Activated naive CD4-positive, alpha-beta T cell treated with anti-CD3 and anti-CD28 coated beads, Interleukin-2, amount 50 U/mL, for 72 hours (primary cell): Measurements from ENCODE around the gene DDX47. TPM values are rescaled to one million over a fixed set of nuclear protein-coding genes. Genes with fewer than 3 reads are reported as not detected.

Experiments
- ATAC-seq, 2 donors: fragments of 150-1000 bp; cut with Tn5 transposase; 2 replicates each; pipeline ENCODE4 v1.10.0; 2021; ENCODE audit warnings: mild to moderate bottlenecking in 2 of 2, moderate library complexity in 2 of 2
- DNase-seq, 2 donors: peaks; one replicate each; pipeline ENCODE4 v3.0.0; 2021 to 2022; ENCODE audit warnings: low spot score in 2 of 2
- H3K27ac Mint-ChIP-seq, 2 donors: one replicate each; pipeline ENCODE4 v1.8.0; 2022; ENCODE audit warnings: mild to moderate bottlenecking in 2 of 2, mixed read lengths in 2 of 2
- H3K36me3 Mint-ChIP-seq, 2 donors: one replicate each; pipeline ENCODE4 v1.8.0; 2022; ENCODE audit warnings: mixed read lengths in 2 of 2
- H3K9me3 Mint-ChIP-seq, 2 donors: one replicate each; pipeline ENCODE4 v1.8.0; 2022; ENCODE audit warnings: mixed read lengths in 2 of 2
- total RNA-seq, 2 donors: library from RNA; stranded (reverse); gene quantifications; one replicate each; pipeline ENCODE4 v1.2.3, GENCODE V29; 2022

DDX47 gene
- 100 to 1,000 TPM in 1 of 2 donors, 10 to 100 TPM in 1; 94.7 to 109 TPM for total RNA-seq

- H3K36me3 Mint-ChIP-seq, result peaks cover 24 to 25% of the 10 kb centered on the region in 2 donors
- H3K27ac Mint-ChIP-seq, result peak within 1 kb of the TSS; percentile 97 to 98
- H3K9me3 Mint-ChIP-seq, result no peaks in the 10 kb centered on the region
- DNase-seq (peak; percentile 95 to 99), ATAC-seq (peak; percentile 93 to 96)
Measured at GRCh38 chr12:12813120-12814101, at the start of gene DDX47. TSS of gene DDX47 (plus strand) at chr12:12813346. CDS start at chr12:12813368, 22 bp downstream.

GRCh38 chr12:12764824-12765223 lies 48.3 kb upstream of the DDX47 start:
- no peak for ATAC-seq
- peaks cover 6 to 7% of the 10 kb centered on the region in 2 donors for H3K36me3 Mint-ChIP-seq

DNA sequence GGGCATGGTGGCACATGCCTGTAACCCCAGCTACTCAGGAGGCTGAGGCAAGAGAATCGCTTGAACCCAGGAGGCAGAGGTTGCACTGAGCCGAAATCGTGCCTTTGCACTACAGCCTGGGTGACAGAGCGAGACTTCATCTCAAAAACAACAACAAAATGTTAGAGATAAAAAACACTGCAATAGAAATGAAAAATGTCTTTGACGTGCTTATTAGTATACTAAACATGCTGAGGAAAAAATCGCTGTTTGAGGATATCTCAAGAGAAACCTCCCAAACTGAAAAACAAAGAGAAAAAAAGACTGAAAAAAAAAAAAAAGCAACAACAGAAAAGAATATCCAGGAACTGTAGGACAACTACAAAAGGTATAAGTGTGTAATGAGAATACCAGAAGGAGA lies 42.9 kb upstream of the DDX47 start:
- no peak overlapping the region for H3K27ac Mint-ChIP-seq
- DNase-seq, result no peak
- H3K36me3 Mint-ChIP-seq, result no peaks in the 10 kb centered on the region
- no peak for ATAC-seq
- H3K9me3 Mint-ChIP-seq, result peaks cover 4 to 11% of the 10 kb centered on the region in 2 donors

More at GRCh38 chr12:12764824-12765223, 48.3 kb upstream of the DDX47 start:
- no peak overlapping the region for H3K27ac Mint-ChIP-seq
- H3K9me3 Mint-ChIP-seq, result peaks cover 0 to 7% of the 10 kb centered on the region in 2 donors
- no peak for DNase-seq

GRCh38 chr12:12774791-12775190 lies 38.4 kb upstream of the DDX47 start:
- Mint-ChIP-seq H3K27ac (no peak overlapping the region), H3K9me3 (peaks cover 4 to 9% of the 10 kb centered on the region in 2 donors), H3K36me3 (no peaks in the 10 kb centered on the region)
- ATAC-seq, result no peak
- no peak for DNase-seq

DNA sequence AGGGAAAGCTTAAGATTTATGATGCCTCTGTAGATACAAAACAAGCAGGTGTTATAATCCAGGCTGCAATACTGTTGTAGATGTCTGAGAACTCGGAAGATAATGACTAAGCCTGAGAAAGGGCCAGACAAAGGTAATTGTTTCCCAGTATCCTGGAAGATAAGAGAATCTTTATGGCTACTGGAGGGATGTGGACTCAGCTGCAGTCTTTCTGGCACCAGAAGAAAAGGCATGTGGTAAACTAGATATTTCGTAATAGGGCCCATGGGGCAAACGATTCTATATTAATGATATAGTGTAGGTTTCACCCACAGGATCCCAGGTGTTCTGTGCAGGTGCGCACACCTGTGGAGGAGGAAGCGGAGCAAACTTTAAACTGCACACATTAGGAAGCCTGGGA lies 36.9 kb upstream of the DDX47 start:
- ATAC-seq (no peak), DNase-seq (no peak)
- Mint-ChIP-seq H3K27ac (no peak overlapping the region), H3K36me3 (no peaks in the 10 kb centered on the region), H3K9me3 (peaks cover 4 to 6% of the 10 kb centered on the region in 2 donors)

GRCh38 chr12:12777092-12777491 lies 36.1 kb upstream of the DDX47 start:
- Mint-ChIP-seq H3K36me3 (no peaks in the 10 kb centered on the region), H3K9me3 (peaks cover 4 to 6% of the 10 kb centered on the region in 2 donors), H3K27ac (no peak overlapping the region)
- DNase-seq, result no peak
- no peak for ATAC-seq

DNA sequence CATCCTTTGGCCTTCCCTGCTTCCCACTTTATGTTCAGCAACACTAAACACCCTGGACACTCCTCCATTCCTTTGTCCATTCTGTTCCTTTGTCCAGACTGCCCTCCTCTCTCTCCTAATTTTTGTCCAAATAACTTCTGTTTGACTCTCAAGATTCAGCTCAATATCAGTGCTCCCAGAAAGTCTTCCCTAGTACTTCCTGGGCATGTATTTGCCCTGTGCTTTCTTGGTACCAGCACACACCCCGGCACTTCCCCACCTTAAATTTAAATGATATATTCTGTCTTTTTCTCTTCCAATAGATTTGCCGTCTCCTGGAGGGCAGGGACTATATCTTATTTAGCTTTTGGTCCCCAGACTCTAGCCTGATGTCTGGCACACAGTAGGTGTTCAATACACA lies 34.1 kb upstream of the DDX47 start:
- H3K27ac Mint-ChIP-seq, result peak overlapping the region in 1 of 2 donors; percentile 38
- DNase-seq (no peak), ATAC-seq (no peak)
- no peaks in the 10 kb centered on the region for H3K9me3 Mint-ChIP-seq
- no peaks in the 10 kb centered on the region for H3K36me3 Mint-ChIP-seq

DNA sequence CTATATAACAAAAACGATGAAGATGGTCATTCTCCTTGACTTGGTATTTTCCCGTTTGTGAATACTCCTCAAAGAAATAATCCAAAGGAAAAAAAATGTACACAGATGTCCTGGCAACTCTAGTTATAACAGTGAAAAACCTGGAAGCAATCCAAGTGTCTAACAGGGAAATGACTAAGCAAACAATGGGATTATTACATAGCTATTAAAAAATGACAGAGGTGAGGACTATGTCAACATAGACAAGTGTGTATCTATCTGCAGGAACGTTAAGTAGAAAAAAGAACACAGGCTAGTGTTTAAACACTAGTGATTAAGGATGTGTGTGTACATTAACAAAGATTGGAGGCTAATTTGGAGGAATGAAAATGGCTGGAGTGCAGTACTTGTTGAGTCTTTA lies 33.6 kb upstream of the DDX47 start:
- Mint-ChIP-seq H3K27ac (no peak overlapping the region), H3K36me3 (no peaks in the 10 kb centered on the region), H3K9me3 (no peaks in the 10 kb centered on the region)
- ATAC-seq, result no peak
- no peak for DNase-seq

DNA sequence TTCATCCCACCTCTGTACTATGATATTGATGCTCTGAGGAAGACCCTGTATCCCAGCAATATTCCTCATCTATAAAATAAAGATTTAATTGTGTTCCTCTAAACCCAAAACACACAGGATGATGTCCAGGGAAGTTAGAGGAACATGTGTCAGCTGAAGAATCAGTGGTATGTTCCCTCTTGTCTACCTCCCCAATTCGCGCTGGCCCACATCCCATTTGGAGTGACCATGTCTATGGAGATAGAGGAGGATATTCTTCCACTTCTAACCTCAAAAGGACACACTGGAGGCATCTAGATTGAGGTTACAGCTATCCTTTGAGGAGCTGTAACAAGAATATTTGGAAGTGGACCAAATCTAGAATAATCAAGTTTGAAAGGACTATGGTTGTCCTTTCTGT lies 29.0 kb upstream of the DDX47 start:
- Mint-ChIP-seq H3K27ac (no peak overlapping the region), H3K36me3 (peaks cover 7 to 13% of the 10 kb centered on the region in 2 donors), H3K9me3 (no peaks in the 10 kb centered on the region)
- DNase-seq (no peak), ATAC-seq (no peak)

DNA sequence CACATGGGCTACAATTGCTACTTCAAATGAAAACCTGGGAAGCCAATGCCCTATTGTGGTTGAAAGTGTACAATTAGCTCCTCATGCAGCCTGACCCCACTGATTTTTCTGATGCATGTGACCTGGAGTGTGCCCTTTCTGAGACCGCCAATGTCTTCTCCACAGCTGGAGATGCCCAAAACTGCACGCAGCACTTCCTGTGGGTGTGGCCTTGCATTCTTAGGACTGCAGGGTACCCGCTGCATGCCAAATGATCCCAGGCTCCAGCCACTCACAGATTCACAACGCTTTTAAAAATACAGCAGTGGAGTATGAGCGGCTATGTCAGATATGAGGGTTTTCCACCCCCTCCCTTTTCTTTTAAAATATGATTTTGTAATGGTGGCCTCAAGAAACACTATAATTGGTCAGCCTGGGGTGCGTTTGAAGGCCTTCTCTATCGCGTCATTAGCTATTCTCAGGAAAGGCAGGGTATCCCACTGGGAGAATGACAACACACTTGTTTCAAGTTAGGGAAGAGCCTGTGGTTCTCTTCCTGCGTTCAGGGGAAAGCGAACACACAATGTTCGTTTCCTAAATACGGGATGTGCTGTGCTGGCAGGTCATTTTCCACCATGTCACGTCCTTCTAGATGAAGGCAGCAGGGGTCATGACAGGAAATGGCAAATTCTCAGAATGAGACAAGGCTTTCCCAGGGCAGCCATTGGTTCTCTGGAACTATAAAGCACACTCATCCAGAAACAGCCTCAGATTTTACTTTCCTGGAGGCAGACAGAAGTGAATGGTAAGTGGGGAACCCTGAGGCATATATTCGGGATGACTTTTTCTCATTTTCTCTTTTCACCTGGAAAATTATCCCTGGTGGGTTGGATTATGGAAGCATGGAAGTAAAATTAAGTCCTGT lies 28.0 kb upstream of the DDX47 start, which contains the start of gene APOLD1:
APOLD1 (plus strand) TSS at position 749 of the 904 bp plus-strand sequence; CDS start at position 782, 33 bp downstream.
- peaks cover 7 to 13% of the 10 kb centered on the region in 2 donors for H3K36me3 Mint-ChIP-seq
- peak in 1 of 2 donors; percentile 8 for ATAC-seq
- no peak for DNase-seq

DNA sequence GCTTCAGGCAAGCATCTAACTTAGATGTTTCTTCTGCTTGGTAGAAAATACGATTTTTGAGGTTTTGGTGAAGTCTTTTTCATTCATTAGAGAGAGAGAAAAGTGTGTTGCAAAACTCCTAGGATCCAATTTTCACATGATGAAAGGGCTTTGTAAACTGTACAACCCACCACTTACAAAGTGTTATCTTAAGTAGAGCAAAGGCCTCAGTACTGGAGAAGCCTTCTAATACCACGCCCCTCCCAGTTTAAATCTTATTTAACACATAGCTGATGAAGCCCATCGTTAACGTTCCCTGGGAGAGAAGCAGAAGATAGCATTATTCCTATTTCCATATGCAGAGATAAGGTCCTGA lies 26.8 kb upstream of the DDX47 start:
- peak; percentile 2 to 6 for ATAC-seq
- DNase-seq, result no peak
- Mint-ChIP-seq H3K27ac (peak overlapping the region; percentile 36 to 95), H3K36me3 (peaks cover 7 to 13% of the 10 kb centered on the region in 2 donors), H3K9me3 (no peaks in the 10 kb centered on the region)

More for the DNA sequence above, 28.0 kb upstream of the DDX47 start, which contains the start of gene APOLD1:
- Mint-ChIP-seq H3K9me3 (no peaks in the 10 kb centered on the region), H3K27ac (peak within 1 kb of the TSS; percentile 36 to 95)

DNA sequence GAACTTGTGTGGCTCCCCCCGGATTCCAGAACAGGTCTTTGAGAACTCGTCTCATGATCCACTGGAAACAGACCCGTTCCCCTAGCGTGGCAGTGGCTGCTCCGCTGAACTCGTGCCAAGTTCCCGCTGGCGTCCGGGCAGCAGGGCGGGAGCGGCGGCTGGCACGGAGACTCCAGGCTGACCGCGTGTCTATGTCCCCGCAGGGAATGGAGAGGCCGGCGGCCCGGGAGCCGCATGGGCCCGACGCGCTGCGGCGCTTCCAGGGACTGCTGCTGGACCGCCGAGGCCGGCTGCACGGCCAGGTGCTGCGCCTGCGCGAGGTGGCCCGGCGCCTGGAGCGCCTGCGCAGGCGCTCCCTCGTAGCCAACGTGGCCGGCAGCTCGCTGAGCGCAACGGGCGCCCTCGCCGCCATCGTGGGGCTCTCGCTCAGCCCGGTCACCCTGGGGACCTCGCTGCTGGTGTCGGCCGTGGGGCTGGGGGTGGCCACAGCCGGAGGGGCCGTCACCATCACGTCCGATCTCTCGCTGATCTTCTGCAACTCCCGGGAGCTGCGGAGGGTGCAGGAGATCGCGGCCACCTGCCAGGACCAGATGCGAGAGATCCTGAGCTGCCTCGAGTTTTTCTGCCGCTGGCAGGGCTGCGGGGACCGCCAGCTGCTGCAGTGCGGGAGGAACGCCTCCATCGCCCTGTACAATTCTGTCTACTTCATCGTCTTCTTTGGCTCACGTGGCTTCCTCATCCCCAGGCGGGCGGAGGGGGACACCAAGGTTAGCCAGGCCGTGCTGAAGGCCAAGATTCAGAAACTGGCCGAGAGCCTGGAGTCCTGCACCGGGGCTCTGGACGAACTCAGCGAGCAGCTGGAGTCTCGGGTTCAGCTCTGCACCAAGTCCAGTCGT lies 26.2 kb upstream of the DDX47 start:
- Mint-ChIP-seq H3K9me3 (no peaks in the 10 kb centered on the region), H3K27ac (peak overlapping the region; percentile 93 to 95), H3K36me3 (peaks cover 7 to 13% of the 10 kb centered on the region in 2 donors)
- DNase-seq, result peak; percentile 71 to 85
- ATAC-seq, result peak; percentile 89 to 92

DNA sequence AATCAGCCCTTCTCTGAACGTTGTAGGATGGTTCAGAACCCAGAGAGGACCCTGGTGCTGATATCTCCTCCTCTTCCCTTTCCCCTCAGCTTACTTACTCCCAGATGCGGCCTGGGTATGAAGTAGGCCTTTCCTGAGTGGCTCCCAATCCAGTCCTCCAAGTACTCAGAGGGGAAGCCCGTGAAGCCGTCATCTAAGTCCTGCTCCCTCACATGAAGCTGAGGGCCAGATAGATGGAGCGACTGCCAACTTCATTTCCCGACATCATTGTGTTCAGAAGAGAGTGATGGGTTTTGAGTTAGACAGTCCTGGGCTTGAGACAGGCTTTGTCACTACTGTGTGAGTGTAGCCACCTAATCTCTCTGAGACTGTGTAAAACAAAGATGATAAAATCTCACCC lies 25.0 kb upstream of the DDX47 start:
- DNase-seq (no peak), ATAC-seq (peak; percentile 5 to 46)
- H3K27ac Mint-ChIP-seq, result peak overlapping the region; percentile 66 to 95
- H3K9me3 Mint-ChIP-seq, result no peaks in the 10 kb centered on the region
- peaks cover 7 to 13% of the 10 kb centered on the region in 2 donors for H3K36me3 Mint-ChIP-seq

DNA sequence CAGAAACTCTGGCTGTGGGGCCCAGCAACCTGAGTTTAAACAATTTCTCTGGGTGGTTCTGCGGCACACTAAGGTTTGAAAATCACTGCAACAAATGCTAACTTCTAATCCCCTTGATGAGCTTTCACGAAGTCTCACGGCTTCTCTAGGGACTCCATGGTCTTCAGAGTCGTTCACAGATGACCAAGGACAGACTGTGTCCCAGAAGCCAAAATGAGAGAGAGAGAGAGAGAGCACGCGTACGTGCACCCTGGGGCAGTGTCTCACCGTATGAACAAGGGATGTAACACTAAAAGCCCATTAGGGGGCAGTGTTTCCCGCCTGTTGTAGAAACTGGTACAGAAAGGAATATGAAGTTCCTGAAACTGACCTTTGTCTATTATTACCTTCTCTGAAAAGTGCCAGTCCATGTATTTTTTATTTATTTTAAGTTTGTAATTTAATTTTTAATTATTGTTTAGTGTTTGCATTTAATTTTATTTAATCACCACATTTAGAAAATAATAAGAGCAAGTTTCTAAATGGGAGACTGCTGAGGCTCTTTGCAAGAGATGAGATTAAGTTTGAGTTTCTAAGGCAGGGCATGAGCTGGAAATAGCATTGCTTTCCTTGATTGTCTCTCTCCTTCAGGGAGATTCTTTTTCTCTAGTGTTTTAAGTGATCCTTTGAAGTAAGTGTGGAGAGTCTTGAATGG lies 24.3 kb upstream of the DDX47 start:
- H3K9me3 Mint-ChIP-seq, result no peaks in the 10 kb centered on the region
- peaks cover 7 to 13% of the 10 kb centered on the region in 2 donors for H3K36me3 Mint-ChIP-seq
- ATAC-seq, result peak; percentile 67 to 74

DNA sequence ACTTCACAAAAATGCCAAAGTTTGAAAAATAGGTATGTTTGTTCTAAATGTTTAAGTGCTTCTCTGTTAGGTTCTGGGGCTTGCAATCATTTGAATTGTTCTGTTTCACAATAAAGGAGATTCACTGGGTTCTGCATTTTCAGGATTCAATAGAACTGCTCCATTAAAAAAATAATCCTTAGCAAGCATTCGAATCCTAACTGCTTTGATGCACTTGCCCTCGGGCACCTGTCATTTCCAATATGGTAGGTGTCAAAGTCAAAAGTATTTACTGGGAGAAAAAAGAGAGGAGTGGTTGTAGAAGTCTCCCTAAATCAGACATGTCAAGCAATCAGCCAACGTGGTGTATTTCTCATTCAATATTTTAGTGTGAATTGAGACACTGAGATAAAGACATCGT lies 22.2 kb upstream of the DDX47 start:
- Mint-ChIP-seq H3K9me3 (no peaks in the 10 kb centered on the region), H3K36me3 (peaks cover 7 to 13% of the 10 kb centered on the region in 2 donors), H3K27ac (no peak overlapping the region)
- ATAC-seq, result no peak
- no peak for DNase-seq

More for the DNA sequence above, 24.3 kb upstream of the DDX47 start:
- peak overlapping the region; percentile 86 to 95 for H3K27ac Mint-ChIP-seq
- peak in 1 of 2 donors; percentile 55 for DNase-seq
